GM20431 (cell line): ENCODE measurements around the gene SERPINI1.

ENCODE experiments used
- in situ Hi-C: fragments of 300-500 bp; cut with MseI, MboI; formaldehyde crosslinking; loops from one replicate; pipeline ENCODE4 v1.15.0; 2020; ENCODE audit warnings: low sequenced_read_pairs; ENCODE audit not compliant: unreplicated experiment

The SERPINI1 gene

GRCh38 chr3:167733961-167734497 is 1.5 kb upstream of the SERPINI1 start:
- in situ Hi-C loops = no loop called here

- in situ Hi-C loops = no loop called here
These were observed 856 bp upstream of the SERPINI1 start, which contains the start of gene PDCD10 for GRCh38 chr3:167734498-167735232. Gene PDCD10, minus strand, starts transcription at chr3:167734892. Its CDS starts 14,735 bp downstream, at chr3:167720157.

- in situ Hi-C loops = no loop called here
These were observed 805 bp downstream of the SERPINI1 start for GRCh38 chr3:167736264-167736787.

GRCh38 chr3:167736997-167737396 is 1.5 kb downstream of the SERPINI1 start:
- in situ Hi-C loops = no loop called here

- in situ Hi-C loops = no loop called here
These were observed 2.5 kb downstream of the SERPINI1 start for GRCh38 chr3:167738037-167738436.

- in situ Hi-C loops = no loop called here
These were observed 3.8 kb downstream of the SERPINI1 start for GRCh38 chr3:167739190-167739810.

DNA sequence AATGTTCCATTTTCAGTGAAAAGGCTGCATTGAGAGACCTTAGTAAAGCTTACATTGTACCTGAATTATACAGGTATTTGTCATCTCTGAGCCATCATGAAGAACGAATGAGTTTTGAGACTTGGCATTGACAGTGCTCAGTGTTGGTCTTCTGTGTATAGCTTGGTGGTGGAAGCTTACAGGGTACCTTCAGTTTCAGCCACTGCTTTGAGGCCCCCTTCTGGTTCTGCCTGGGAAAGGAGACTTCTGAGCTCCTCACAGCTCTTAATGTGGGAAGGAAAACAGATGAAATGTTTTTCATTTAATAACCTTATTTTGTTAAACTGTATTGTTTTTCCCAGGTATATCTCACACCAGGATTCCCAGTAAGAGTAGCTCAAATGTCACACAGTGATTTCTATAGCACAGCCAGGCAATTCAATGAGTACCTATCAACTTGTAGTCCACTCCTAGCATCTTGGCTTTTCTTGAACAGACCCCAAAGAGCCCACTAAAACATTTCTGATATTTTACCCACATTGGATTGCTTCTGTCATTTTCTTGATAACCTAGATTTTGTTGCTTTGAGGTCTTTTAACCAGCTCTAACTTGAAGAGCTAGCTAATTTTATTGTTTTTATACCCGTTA is 5.6 kb downstream of the SERPINI1 start:
- in situ Hi-C loops = no loop called here

DNA sequence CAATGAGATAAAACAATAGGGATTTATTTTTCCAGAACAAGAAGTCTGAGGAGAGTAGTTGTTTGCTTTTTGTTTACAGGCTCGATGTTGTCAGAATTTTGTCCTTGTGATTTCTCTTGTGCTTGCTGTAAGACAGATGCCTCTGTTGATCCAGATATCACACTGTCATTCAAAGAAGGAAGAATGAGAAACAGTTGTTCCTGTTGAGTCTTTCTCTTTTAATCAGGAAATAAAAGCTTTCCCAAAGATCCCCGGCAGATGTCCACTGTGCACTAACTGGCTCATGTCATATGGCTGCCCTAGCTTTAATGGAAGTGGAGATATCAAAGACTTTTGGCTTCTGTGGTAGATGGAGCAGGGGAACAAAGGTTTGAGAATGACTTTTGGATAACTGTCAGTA is 6.8 kb downstream of the SERPINI1 start:
- in situ Hi-C loops = no loop called here

DNA sequence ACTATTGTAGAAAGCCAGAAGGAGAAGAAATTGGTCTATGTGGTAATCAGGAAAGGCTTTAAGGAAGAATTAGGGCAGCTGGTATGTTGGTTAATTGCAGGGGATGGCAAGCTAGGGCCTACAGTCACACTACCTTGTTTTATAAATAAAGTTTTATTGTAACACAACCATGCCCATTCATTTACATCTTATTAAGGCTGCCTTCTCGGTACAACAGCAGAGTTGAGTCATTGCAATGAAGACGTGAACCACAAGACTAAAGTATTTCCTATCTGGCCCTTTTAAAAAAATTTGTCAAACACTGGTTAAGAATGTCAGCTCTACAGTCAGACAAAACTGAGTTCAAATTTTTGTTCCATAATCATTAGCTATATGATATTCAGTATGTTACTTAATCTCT is 8.3 kb downstream of the SERPINI1 start:
- in situ Hi-C loops = no loop called here

DNA sequence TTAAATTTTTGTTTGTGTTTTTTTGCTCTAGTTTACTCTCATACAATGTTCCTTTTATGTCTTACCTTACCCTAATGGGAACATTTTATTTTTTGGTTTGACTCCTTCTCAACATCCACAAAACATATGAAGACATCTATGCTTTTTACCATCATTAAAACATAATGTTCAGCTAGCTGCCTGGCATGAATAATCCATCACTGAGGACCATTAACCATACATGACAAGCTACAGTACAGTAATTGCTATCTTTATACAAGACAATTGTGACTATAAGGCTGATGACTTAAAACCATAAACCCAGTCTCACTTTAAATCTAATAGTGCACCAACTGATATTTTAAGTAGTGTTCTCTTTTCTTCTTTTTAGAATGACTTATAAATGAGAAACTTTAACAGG is 13.7 kb downstream of the SERPINI1 start:
- in situ Hi-C loops = no loop called here

DNA sequence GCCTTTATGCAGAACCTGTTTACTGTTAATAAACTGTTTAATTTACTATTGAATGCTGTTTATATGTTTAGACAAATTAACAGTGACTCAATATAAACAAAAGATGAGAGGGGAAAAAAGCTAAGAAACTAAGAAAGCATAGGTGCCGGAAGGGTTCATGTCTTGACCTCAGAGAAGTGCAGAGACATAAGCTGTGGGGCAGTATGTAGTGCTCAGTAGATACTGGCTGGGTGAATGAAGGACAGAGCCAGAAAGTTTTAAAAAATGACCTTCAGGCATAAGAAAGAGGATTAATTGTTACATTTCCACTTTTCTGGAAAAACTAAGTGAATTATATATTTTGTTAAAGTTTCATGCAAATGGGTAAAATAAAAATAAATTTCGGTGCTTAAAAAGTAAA is 14.2 kb downstream of the SERPINI1 start:
- in situ Hi-C loops = no loop called here

- in situ Hi-C loops = no loop called here
These were observed 14.9 kb downstream of the SERPINI1 start for GRCh38 chr3:167750272-167750971.

- in situ Hi-C loops = no loop called here
These were observed 18.5 kb downstream of the SERPINI1 start for GRCh38 chr3:167754049-167754448.

- in situ Hi-C loops = no loop called here
These were observed 25.8 kb downstream of the SERPINI1 start for GRCh38 chr3:167761302-167761701.

GRCh38 chr3:167762296-167762695 is 26.8 kb downstream of the SERPINI1 start:
- in situ Hi-C loops = no loop called here

- in situ Hi-C loops = no loop called here
These were observed 37.5 kb downstream of the SERPINI1 start for GRCh38 chr3:167772992-167773391.

GRCh38 chr3:167773584-167773983 is 38.1 kb downstream of the SERPINI1 start:
- in situ Hi-C loops = no loop called here

DNA sequence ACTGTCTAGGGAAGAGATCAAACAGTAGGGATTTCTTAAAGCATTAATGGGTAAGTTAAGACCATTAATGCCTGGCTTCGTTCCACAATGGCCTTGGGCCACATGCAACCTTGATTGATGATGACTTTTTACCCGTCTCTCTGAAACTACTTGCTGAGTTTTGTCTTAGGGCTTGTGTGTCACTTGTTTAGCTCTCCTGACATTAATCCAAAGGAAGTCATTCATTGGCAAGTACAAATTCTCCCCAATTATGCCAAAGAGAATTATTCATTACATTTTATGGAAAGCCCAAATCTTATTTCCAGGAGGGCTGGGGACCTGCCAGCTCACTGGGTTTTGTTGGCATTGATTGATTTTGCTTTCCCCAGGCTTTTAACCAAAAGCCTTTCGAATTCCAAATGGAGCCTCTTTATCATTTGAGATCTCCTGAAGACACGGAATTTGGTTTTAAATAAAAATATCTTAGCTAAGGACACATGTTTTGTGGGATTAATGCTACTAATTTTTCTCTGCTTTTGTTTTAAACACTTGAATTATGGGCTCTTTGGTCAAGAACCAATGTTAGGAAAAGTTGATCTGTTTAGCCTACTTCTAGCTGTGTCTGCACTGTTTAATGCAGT is 40.7 kb downstream of the SERPINI1 start:
- in situ Hi-C loops = no loop called here

- in situ Hi-C loops = no loop called here
These were observed 41.8 kb downstream of the SERPINI1 start for GRCh38 chr3:167777356-167777755.
